Spleen (tissue), 11 donors: ENCODE measurements around the gene RTP2. TPM values are rescaled to one million over a fixed set of nuclear protein-coding genes. Genes with fewer than 3 reads are reported as not detected.

Experiments
- DNase-seq: peaks from one replicate; pipeline ENCODE4 v3.0.0-alpha.2; 2020
- H3K27ac ChIP-seq, 8 donors: fragments of 200-600 bp; sonication (generic) in 7 of 8; 1 replicate in 4 of 8; 2 replicates in 4 of 8; pipeline versions ENCODE4 v1.5.0 to v1.8.0; 2016 to 2021; ENCODE audit warnings: inconsistent platforms in 4 of 8, mild to moderate bottlenecking in 4 of 8, moderate library complexity in 1 of 8
- H3K27me3 ChIP-seq, 7 donors: fragments of 200-600 bp; sonication (generic) in 6 of 7; replicated peaks in 1 of 7; 1 replicate in 4 of 7; 2 replicates in 3 of 7; pipeline versions ENCODE4 v1.5.0 to v1.8.0; 2016 to 2021; ENCODE audit warnings: inconsistent platforms in 3 of 7, mild to moderate bottlenecking in 1 of 7
- H3K36me3 ChIP-seq, 6 donors: fragments of 200-600 bp; sonication (generic) in 5 of 6; 1 replicate in 4 of 6; 2 replicates in 2 of 6; pipeline versions ENCODE4 v1.5.0 to v1.8.0; 2016 to 2021; ENCODE audit warnings: inconsistent platforms in 2 of 6
- H3K4me1 ChIP-seq, 6 donors: fragments of 200-600 bp; sonication (generic) in 5 of 6; 1 replicate in 3 of 6; 2 replicates in 3 of 6; pipeline versions ENCODE4 v1.5.0 to v1.8.0; 2016 to 2021; ENCODE audit warnings: inconsistent platforms in 3 of 6
- H3K4me3 ChIP-seq, 8 donors: fragments of 200-600 bp; sonication (generic) in 7 of 8; 1 replicate in 4 of 8; 2 replicates in 4 of 8; pipeline versions ENCODE4 v1.5.0 to v1.8.0; 2016 to 2021; ENCODE audit warnings: inconsistent platforms in 4 of 8, mild to moderate bottlenecking in 4 of 8, moderate library complexity in 2 of 8
- H3K9me3 ChIP-seq, 8 donors: fragments of 200-600 bp; sonication (generic) in 7 of 8; 1 replicate in 4 of 8; 2 replicates in 4 of 8; pipeline versions ENCODE4 v1.5.0 to v1.8.0; 2016 to 2021; ENCODE audit warnings: inconsistent platforms in 4 of 8
- CTCF ChIP-seq, 11 experiments: fragments of 200-600 bp in 7 of 11; fragments of 450-650 bp in 4 of 11; sonication (generic) in 4 of 11; IDR thresholded peaks in 8 of 11; conservative IDR thresholded peaks in 3 of 11; 1 replicate in 7 of 11; 2 replicates in 4 of 11; pipeline versions ENCODE4 v1.4.0 to v1.8.0; 2016 to 2021; ENCODE audit warnings: antibody characterized with exemption in 11 of 11, inconsistent platforms in 4 of 11, mild to moderate bottlenecking in 1 of 11
- POLR2A ChIP-seq, 3 donors: fragments of 450-650 bp; IDR thresholded peaks; one replicate each; pipeline ENCODE4 v1.5.1; 2017; ENCODE audit warnings: antibody characterized with exemption in 3 of 3, mild to moderate bottlenecking in 1 of 3
- POLR2AphosphoS5 ChIP-seq, 3 donors: sonication (generic); formaldehyde crosslinking; IDR thresholded peaks; one replicate each; pipeline ENCODE4 v1.5.1; 2017; ENCODE audit warnings: antibody characterized with exemption in 3 of 3
- WGBS, 5 donors: extraction: QIAGEN DNeasy Blood & Tissue Kit in 3 of 5; methylation state at CpG; one replicate each; pipeline versions ENCODE4 v1.1.5 to v1.1.7; 2013 to 2018; 5-methylcytosine and 5-hydroxymethylcytosine counted together
- intact Hi-C: fragments of 100-400 bp; cut with DNase I; formaldehyde crosslinking; loops from one replicate; pipeline ENCODE4 v1.15.0; 2023; ENCODE audit warnings: low total_unique reads
- polyA plus RNA-seq, 3 donors: library from polyadenylated mRNA; stranded (reverse); fragments of 200-250 nt; gene quantifications; one replicate each; pipeline ENCODE4 v1.2.1, GENCODE V29; 2013
- total RNA-seq, 7 donors: library from RNA; depleted of rRNA in 3 of 7; stranded (reverse); fragments of >200 nt in 3 of 7; fragmentation: NEBNext Ultra II Directional in 4 of 7; extraction: Animal tissue kit (Norgen Biotek cat#: 25700) in 4 of 7; gene quantifications; one replicate each; pipeline versions ENCODE4 v1.1.0 to v1.2.1, GENCODE V29; 2016 to 2021
- donor health status: healthy with polysubstance abuse.
- donor health status: DM: no; HTN: no; CAD: no; lungs with moderate emphysema.
- donor health status: DM: no; HTN: no; CAD: no.
- donor health status: Bipolar disorder and iron deficiency.
- donor health status: healthy.
- donor health status: DM: no; HTN: no; CAD: no.
- donor health status: DM: yes; HTN: yes; CAD: no.

RTP2 gene
- total and polyA plus RNA-seq, 10 donors: not detected

DNA sequence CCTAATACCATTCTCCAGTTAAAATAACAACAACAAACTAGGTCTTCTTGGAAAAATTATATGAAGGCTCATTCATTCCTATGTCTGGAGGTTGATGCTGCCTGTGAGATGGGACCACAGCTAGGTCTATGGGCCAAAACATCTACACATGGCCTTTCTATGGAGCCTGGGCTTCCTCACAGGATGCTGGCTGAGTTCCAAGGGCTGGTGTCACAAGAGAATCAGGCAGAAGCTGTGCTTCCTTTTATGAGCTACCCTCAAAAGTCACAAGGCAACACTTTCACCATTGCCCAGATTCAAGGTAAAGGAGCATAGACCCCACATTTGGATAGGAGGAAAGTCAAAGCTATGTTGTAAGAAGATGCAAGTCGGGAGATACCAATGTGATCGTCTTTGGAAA, 4.6 kb upstream of the RTP2 start:
- intact Hi-C loops: no loop called here
- Histone ChIP-seq H3K27ac (no peak overlapping the region), H3K4me3 (no peak overlapping the region), H3K27me3 (no peaks in the 10 kb centered on the region), H3K36me3 (no peaks in the 10 kb centered on the region), H3K9me3 (no peaks in the 10 kb centered on the region), H3K4me1 (no peaks in the 10 kb centered on the region)
- TF ChIP-seq POLR2A (IDR thresholded peaks at IDR 0.05) (no peak), CTCF (IDR thresholded peaks at IDR 0.05 in 8 of 11, conservative IDR thresholded peaks at IDR 0.05 in 3 of 11) (no peak), POLR2AphosphoS5 (IDR thresholded peaks at IDR 0.05) (no peak)
- no peak for DNase-seq
- 48 to 82% (median 64%) methylated on average over 2 of the region's 2 CpGs for WGBS, 5 donors

DNA sequence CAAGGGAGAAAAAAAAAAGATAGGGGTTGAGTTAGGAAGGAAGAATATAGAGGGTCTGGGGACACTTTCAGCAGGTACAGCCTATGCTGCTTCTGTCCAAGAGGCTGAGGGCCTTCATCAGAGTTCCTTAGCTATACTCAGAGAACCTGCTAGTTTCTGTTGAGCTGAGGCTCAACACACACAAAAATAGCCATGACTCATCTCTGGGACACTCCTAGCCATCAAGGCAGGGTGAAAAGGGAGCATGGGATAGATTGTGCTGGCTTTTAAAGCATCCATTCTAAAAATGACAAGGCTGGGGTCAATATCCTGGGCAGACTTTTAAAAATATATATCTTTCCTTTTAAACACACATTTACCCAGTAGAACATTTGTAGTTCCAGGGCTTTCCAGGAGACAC, 2.8 kb upstream of the RTP2 start:
- Histone ChIP-seq H3K27me3 (no peaks in the 10 kb centered on the region), H3K4me3 (no peak overlapping the region), H3K36me3 (no peaks in the 10 kb centered on the region), H3K27ac (no peak overlapping the region), H3K9me3 (no peaks in the 10 kb centered on the region), H3K4me1 (no peaks in the 10 kb centered on the region)
- no peak for TF ChIP-seq POLR2AphosphoS5 (IDR thresholded peaks at IDR 0.05)
- no peak for TF ChIP-seq POLR2A (IDR thresholded peaks at IDR 0.05)
- no peak for TF ChIP-seq CTCF (IDR thresholded peaks at IDR 0.05 in 8 of 11, conservative IDR thresholded peaks at IDR 0.05 in 3 of 11)
- intact Hi-C loops: no loop called here
- DNase-seq: no peak

DNA sequence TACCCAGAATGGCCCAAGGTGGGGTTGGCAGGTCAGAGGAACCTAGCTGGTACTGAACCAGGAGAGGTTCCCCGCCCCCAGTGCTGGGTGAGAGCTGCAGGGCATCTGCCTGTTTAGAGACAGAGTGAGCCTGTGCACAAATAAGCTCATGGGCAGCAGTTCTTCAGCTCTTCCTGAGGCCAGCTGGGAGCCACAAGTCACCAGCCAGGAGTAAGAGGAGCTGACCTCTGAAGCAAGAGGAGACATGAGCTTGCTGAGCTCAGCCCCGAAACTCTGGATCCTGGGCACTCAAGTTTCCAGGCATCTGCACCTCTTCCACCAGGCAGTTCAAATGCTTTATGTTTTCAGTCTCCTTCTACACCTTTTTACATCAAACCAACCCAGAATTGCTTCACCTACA, 2.1 kb downstream of the RTP2 start:
- 85 to 98% (median 92%) methylated on average over 2 of the region's 2 CpGs for WGBS, 5 donors
- no peaks in the 10 kb centered on the region for H3K9me3 ChIP-seq
- intact Hi-C loops: no loop called here

More for the DNA sequence above, 2.1 kb downstream of the RTP2 start:
- Histone ChIP-seq H3K4me1 (no peaks in the 10 kb centered on the region), H3K36me3 (no peaks in the 10 kb centered on the region), H3K27me3 (peaks cover 0 to 18% (median 0%) of the 10 kb centered on the region in 7 donors), H3K4me3 (no peak overlapping the region), H3K27ac (no peak overlapping the region)
- no peak for DNase-seq
- no peak for TF ChIP-seq POLR2AphosphoS5 (IDR thresholded peaks at IDR 0.05)
- no peak for TF ChIP-seq CTCF (IDR thresholded peaks at IDR 0.05 in 8 of 11, conservative IDR thresholded peaks at IDR 0.05 in 3 of 11)
- no peak for TF ChIP-seq POLR2A (IDR thresholded peaks at IDR 0.05)
